Measurements from ENCODE around the gene GSDME. TPM values are rescaled to one million over a fixed set of nuclear protein-coding genes. Genes with fewer than 3 reads are reported as not detected.

Gene GSDME
- total RNA-seq, 4 donors from 2014 or later, result 3.1 to 5.2 (median 3.9) TPM

- intact Hi-C loops (cut with DNase I; ENCODE audit: low total_unique reads), result no loop called here
- Histone ChIP-seq H3K36me3 (no peaks in the 10 kb centered on the region), H3K27ac (no peak overlapping the region), H3K9me3 (no peaks in the 10 kb centered on the region), H3K4me1 (peaks cover 38 to 43% of the 10 kb centered on the region in 2 donors), H3K4me3 (no peak overlapping the region), H3K27me3 (no peaks in the 10 kb centered on the region)
- DNase-seq (no peak), ATAC-seq (no peak)
- in situ Hi-C loops (cut with MboI; ENCODE audit: low sequenced_read_pairs in 4 of 4), result no loop called here
- TF ChIP-seq POLR2A (IDR thresholded peaks at IDR 0.05), result no peak
- TF ChIP-seq CTCF (IDR thresholded peaks at IDR 0.05 in 4 of 5, conservative IDR thresholded peaks at IDR 0.05 in 1 of 5), result no peak
Measured at GRCh38 chr7:24707988-24708615, 49.2 kb downstream of the GSDME start.

DNA sequence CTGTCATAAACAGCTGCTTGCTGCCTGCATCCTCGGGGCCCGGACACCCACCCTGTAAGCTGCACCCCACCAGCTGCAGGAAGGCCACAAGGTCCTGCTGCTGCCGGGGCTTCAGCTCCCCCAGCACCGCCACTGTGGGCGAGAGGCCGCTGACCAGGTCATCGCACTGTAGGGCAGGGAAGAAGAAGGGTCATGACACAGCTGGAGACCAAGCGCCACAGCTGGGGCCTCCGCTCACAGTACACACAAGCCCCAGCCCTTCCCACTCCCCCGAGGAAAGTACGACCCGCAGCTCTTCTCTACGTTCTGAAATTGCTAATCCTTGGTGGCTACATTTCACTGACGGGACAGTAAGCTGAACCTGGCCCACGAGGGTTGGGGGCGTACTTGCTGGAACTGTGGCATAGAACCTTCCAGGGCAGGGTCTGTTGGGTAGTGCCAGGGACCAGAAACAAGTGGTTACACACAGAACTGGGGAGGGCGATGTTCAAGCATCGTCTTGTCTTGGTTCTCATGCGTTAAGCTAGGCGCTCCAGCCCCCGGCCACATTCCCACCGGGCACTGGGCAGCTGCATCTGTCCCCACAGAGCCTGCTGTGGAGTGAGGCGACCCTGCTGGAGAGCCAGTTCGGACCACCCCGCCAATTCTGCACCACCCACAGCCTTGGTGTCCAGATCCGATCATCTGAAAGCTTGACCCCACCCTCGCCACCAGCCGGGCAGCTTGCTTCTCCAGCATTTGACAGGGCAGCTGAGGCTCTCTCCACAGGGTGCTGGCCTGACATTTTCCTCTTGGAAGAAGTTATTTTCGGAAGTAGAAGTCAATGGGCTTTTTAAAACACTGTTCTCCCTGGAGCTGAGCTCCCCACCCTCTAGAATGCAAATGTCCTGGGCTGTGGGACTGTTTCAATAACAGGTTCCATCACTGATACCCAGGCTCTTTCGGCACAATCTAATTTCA is 50.8 kb downstream of the GSDME start:
- TF ChIP-seq CTCF (IDR thresholded peaks at IDR 0.05 in 4 of 5, conservative IDR thresholded peaks at IDR 0.05 in 1 of 5) (no peak), POLR2A (IDR thresholded peaks at IDR 0.05) (no peak)
- Histone ChIP-seq H3K36me3 (no peaks in the 10 kb centered on the region), H3K27me3 (no peaks in the 10 kb centered on the region), H3K27ac (peak overlapping the region in 2 of 4 donors; percentile 14 to 39), H3K4me3 (no peak overlapping the region), H3K4me1 (peaks cover 54 to 60% of the 10 kb centered on the region in 2 donors), H3K9me3 (no peaks in the 10 kb centered on the region)
- intact Hi-C loops (cut with DNase I; ENCODE audit: low total_unique reads), result no loop called here
- no peak for DNase-seq
- in situ Hi-C loops (cut with MboI; ENCODE audit: low sequenced_read_pairs in 4 of 4), result no loop called here
- no peak for ATAC-seq

- Histone ChIP-seq H3K36me3 (no peaks in the 10 kb centered on the region), H3K27me3 (no peaks in the 10 kb centered on the region), H3K9me3 (no peaks in the 10 kb centered on the region), H3K27ac (peak overlapping the region in 2 of 4 donors; percentile 10 to 75), H3K4me1 (peaks cover 64 to 69% of the 10 kb centered on the region in 2 donors), H3K4me3 (no peak overlapping the region)
- TF ChIP-seq POLR2A (IDR thresholded peaks at IDR 0.05), result no peak
- TF ChIP-seq CTCF (IDR thresholded peaks at IDR 0.05 in 4 of 5, conservative IDR thresholded peaks at IDR 0.05 in 1 of 5), result no peak
- in situ Hi-C loops (cut with MboI; ENCODE audit: low sequenced_read_pairs in 4 of 4) (no loop called here), intact Hi-C loops (cut with DNase I; ENCODE audit: low total_unique reads) (no loop called here)
- ATAC-seq (peak in 1 of 2 donors; percentile 12), DNase-seq (no peak)
Measured at GRCh38 chr7:24705461-24705954, 51.8 kb downstream of the GSDME start.

DNA sequence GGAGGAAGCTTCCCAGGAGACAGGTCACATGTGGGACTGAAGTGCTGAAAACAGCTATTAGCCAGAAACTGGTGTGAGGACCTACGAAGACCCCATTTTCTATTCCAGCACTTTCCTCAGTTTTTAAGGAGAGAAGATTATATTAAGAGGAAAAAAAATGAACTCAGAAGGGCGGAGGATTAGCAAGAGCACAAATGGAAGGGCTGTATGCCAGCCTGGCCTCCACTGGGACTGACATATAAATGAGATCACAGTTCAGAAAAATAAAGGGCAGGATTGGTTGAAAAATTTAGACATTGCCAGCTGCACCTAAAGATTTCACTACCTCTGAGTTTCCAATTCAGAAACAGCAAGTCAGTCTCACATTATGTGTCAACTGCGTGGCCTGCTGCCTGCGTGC is 53.0 kb downstream of the GSDME start:
- TF ChIP-seq POLR2A (IDR thresholded peaks at IDR 0.05), result no peak
- TF ChIP-seq CTCF (IDR thresholded peaks at IDR 0.05 in 4 of 5, conservative IDR thresholded peaks at IDR 0.05 in 1 of 5), result no peak
- DNase-seq (no peak), ATAC-seq (no peak)
- H3K27ac ChIP-seq, result peak overlapping the region; percentile 11 to 75 (median 43)
- H3K9me3 ChIP-seq, result no peaks in the 10 kb centered on the region
- intact Hi-C loops (cut with DNase I; ENCODE audit: low total_unique reads), result no loop called here
- no peak overlapping the region for H3K4me3 ChIP-seq
- no peaks in the 10 kb centered on the region for H3K27me3 ChIP-seq
- H3K4me1 ChIP-seq, result peaks cover 65 to 76% of the 10 kb centered on the region in 2 donors
- in situ Hi-C loops (cut with MboI; ENCODE audit: low sequenced_read_pairs in 4 of 4), result no loop called here
- H3K36me3 ChIP-seq, result no peaks in the 10 kb centered on the region
